SK-N-SH treated with all-trans-retinoic acid at 6 μM for 48 hours (cell line): ENCODE data around the gene COL28A1.

Source experiments
- ARNTL ChIP-seq: fragments of 450-650 bp; formaldehyde crosslinking; IDR thresholded peaks from 2 replicates; pipeline ENCODE4 v1.5.0; 2020; ENCODE audit warnings: low read depth, mild to moderate bottlenecking, moderate library complexity, borderline replicate concordance
- BACH2 ChIP-seq: fragments of 250-450 bp; sonication (Bioruptor Pico); IDR thresholded peaks from 2 replicates; pipeline ENCODE4 v1.9.0; 2021; ENCODE audit warnings: mild to moderate bottlenecking, borderline replicate concordance
- GLIS3 ChIP-seq: fragments of 250-450 bp; sonication (Bioruptor Pico); IDR thresholded peaks from 2 replicates; pipeline ENCODE4 v1.5.0; 2020; ENCODE audit warnings: mild to moderate bottlenecking, moderate library complexity
- PATZ1 ChIP-seq: fragments of 250-450 bp; sonication (Bioruptor Pico); IDR thresholded peaks from 2 replicates; pipeline ENCODE4 v1.8.0; 2020; ENCODE audit warnings: mild to moderate bottlenecking, moderate library complexity, borderline replicate concordance
- POU6F1 ChIP-seq: fragments of 250-450 bp; sonication (Bioruptor Pico); IDR thresholded peaks from 2 replicates; pipeline ENCODE4 v1.8.0; 2021; ENCODE audit warnings: low read depth, mild to moderate bottlenecking, moderate library complexity, borderline replicate concordance
- PPARA ChIP-seq: fragments of 250-450 bp; sonication (Bioruptor Pico); IDR thresholded peaks from 2 replicates; pipeline ENCODE4 v1.5.0; 2020; ENCODE audit warnings: mild to moderate bottlenecking, borderline replicate concordance
- RARB ChIP-seq: fragments of 250-450 bp; sonication (Bioruptor Pico); IDR thresholded peaks from 2 replicates; pipeline ENCODE4 v1.8.0; 2021; ENCODE audit warnings: mild to moderate bottlenecking, moderate library complexity
- ZC3H10 ChIP-seq: fragments of 250-450 bp; sonication (Bioruptor Pico); IDR thresholded peaks from 2 replicates; pipeline ENCODE4 v1.5.1; 2021; ENCODE audit warnings: mild to moderate bottlenecking, moderate library complexity
- ZFP3 ChIP-seq: fragments of 250-450 bp; sonication (Bioruptor Pico); IDR thresholded peaks from 2 replicates; pipeline ENCODE4 v1.5.0; 2020; ENCODE audit warnings: mild to moderate bottlenecking, moderate library complexity
- ZNF8 ChIP-seq: fragments of 450-650 bp; formaldehyde crosslinking; IDR thresholded peaks from 2 replicates; pipeline ENCODE4 v1.5.0; 2020; ENCODE audit warnings: mild to moderate bottlenecking, moderate library complexity

GRCh38 chr7:7539152-7539551 lies 3.5 kb upstream of the COL28A1 start:
- no peak for TF ChIP-seq PPARA (CRISPR knock-in tag)
- TF ChIP-seq ZC3H10 = no peak
- TF ChIP-seq BACH2 = no peak
- TF ChIP-seq ZFP3 (CRISPR knock-in tag) = no peak
- TF ChIP-seq ARNTL = no peak
- no peak for TF ChIP-seq RARB (CRISPR knock-in tag)
- no peak for TF ChIP-seq POU6F1 (CRISPR knock-in tag)
- no peak for TF ChIP-seq PATZ1 (CRISPR knock-in tag)
- no peak for TF ChIP-seq GLIS3 (CRISPR knock-in tag)
- TF ChIP-seq ZNF8 = no peak
